Common myeloid progenitor, CD34-positive (primary cell): ENCODE results near the gene CYB561D2.

Source experiments
- CTCF ChIA-PET: fragments of 350-600 bp; sonication (Branson Sonifier 250); formaldehyde crosslinking; loops from one replicate; lab custom pipeline; 2021; ENCODE audit warnings: antibody characterized with exemption; lab: Charles Lee
- POLR2A ChIA-PET: fragments of 350-600 bp; sonication (Branson Sonifier 250); formaldehyde crosslinking; loops from one replicate; lab custom pipeline; 2021; ENCODE audit warnings: antibody characterized with exemption; lab: Charles Lee
- DNase-seq, 3 donors: peaks; one replicate each; pipeline versions ENCODE4 v3.0.0 to v3.0.0-alpha.2; 2013
- H3K27ac ChIP-seq, 2 experiments: 1 replicate in 1 of 2; 2 replicates in 1 of 2; pipeline ENCODE4 v1.7.0; 2013; ENCODE audit warnings: inconsistent platforms in 2 of 2, low read length in 2 of 2, mild to moderate bottlenecking in 2 of 2, low read depth in 1 of 2, moderate library complexity in 1 of 2; ENCODE audit not compliant: severe bottlenecking in 2 of 2, insufficient read depth in 1 of 2, poor library complexity in 1 of 2
- H3K27me3 ChIP-seq, 5 experiments: replicated peaks in 2 of 5; 1 replicate in 3 of 5; 2 replicates in 2 of 5; pipeline versions ENCODE4 v1.6.1 to v1.7.0; 2013; ENCODE audit warnings: low read length in 4 of 5, mild to moderate bottlenecking in 2 of 5, moderate library complexity in 2 of 5, inconsistent platforms in 1 of 5; ENCODE audit not compliant: insufficient read depth in 5 of 5, control insufficient read depth in 4 of 5
- H3K36me3 ChIP-seq, 4 experiments: 1 replicate in 2 of 4; 2 replicates in 2 of 4; pipeline versions ENCODE4 v1.6.1 to v1.7.0; 2013; ENCODE audit warnings: low read length in 3 of 4, control low read depth in 1 of 4, mild to moderate bottlenecking in 1 of 4; ENCODE audit not compliant: control insufficient read depth in 4 of 4, insufficient read depth in 4 of 4
- H3K4me1 ChIP-seq, 4 experiments: 1 replicate in 3 of 4; 2 replicates in 1 of 4; pipeline versions ENCODE4 v1.6.1 to v1.7.1; 2013; ENCODE audit warnings: low read length in 3 of 4, mild to moderate bottlenecking in 3 of 4, control low read depth in 1 of 4, inconsistent platforms in 1 of 4, moderate library complexity in 1 of 4; ENCODE audit not compliant: control insufficient read depth in 4 of 4, insufficient read depth in 4 of 4; ENCODE audit errors: control extremely low read depth in 1 of 4
- H3K4me3 ChIP-seq, 7 experiments: 1 replicate in 4 of 7; 2 replicates in 3 of 7; pipeline versions ENCODE4 v1.5.1 to v1.7.0; 2013; ENCODE audit warnings: mild to moderate bottlenecking in 7 of 7, low read length in 6 of 7, moderate library complexity in 6 of 7, inconsistent platforms in 2 of 7, low read depth in 2 of 7, control low read depth in 1 of 7; ENCODE audit not compliant: insufficient read depth in 4 of 7, control insufficient read depth in 1 of 7; ENCODE audit errors: extremely low read depth in 1 of 7
- H3K9me3 ChIP-seq, 5 experiments: 1 replicate in 4 of 5; 2 replicates in 1 of 5; pipeline versions ENCODE4 v1.6.1 to v1.7.1; 2013; ENCODE audit warnings: low read length in 4 of 5, mild to moderate bottlenecking in 2 of 5, inconsistent platforms in 1 of 5, low read depth in 1 of 5, moderate library complexity in 1 of 5; ENCODE audit not compliant: control insufficient read depth in 4 of 5, insufficient read depth in 2 of 5; ENCODE audit errors: control extremely low read depth in 1 of 5
- WGBS: methylation state at CpG from one replicate; pipeline ENCODE4 v1.1.5; 2013; ENCODE audit not compliant: insufficient coverage; 5-methylcytosine and 5-hydroxymethylcytosine counted together

The CYB561D2 gene

DNA sequence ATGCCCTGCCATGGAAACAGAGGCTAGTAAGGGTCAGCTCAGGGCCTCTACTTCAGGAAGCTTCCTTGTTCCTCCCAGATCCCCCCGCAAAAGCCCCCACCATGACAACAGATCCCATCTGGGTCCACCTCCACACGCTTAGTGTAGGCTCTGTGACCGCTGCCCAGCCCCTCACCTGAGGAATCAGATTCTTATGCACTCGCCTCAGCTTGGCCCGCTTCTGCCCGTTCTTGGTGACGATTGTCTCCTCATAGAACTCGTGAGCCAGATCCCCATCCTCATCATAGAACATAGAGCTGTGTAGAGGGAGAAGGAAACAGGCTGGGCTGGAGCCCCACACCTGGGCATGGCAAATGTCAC is 24.5 kb upstream of the CYB561D2 start:
- no peak for DNase-seq
- H3K9me3 ChIP-seq: no peaks in the 10 kb centered on the region
- no peaks in the 10 kb centered on the region for H3K27me3 ChIP-seq
- WGBS: 94% methylated on average over 3 of the region's 8 CpGs
- ChIA-PET POLR2A (no interaction called here), CTCF (interaction anchor here (0.9 to 4.2 kb wide), 5 partner anchors 8 to 66 kb away, joined by 3 to 16 read pairs (median 4); no protein-coding TSS in a partner anchor)
- H3K4me1 ChIP-seq: peaks cover 0 to 59% (median 42%) of the 10 kb centered on the region in 4 experiments
- no peak overlapping the region for H3K4me3 ChIP-seq
- H3K27ac ChIP-seq: peak overlapping the region in 1 of 2 experiments; percentile 0
- peaks cover 3 to 31% (median 28%) of the 10 kb centered on the region in 4 experiments for H3K36me3 ChIP-seq

DNA sequence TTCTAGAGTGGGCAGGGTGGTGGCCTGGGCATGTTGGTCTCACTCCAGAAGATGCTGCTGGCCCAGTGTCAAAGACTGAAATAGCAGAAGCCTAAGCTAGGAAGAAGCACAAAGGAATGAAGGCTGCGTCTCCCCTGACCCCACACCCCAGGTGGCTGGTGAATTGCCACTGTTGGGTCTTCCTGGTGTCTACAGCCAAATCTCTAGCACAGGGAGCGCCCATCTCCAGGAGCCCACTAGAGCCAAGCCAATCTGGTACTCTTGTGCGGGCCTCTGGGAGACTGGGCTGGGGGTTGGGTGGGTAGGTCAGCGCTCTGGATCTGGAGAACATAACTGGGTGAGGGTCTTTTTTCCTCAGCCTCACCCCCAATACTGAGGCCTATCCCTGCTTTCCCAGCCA is 23.5 kb upstream of the CYB561D2 start:
- Histone ChIP-seq H3K36me3 (peaks cover 5 to 41% (median 37%) of the 10 kb centered on the region in 4 experiments), H3K4me1 (peaks cover 0 to 49% (median 37%) of the 10 kb centered on the region in 4 experiments), H3K4me3 (peak overlapping the region in 6 of 7 experiments; percentile 67 to 94 (median 86)), H3K27ac (peak overlapping the region; percentile 67 to 87), H3K27me3 (no peaks in the 10 kb centered on the region), H3K9me3 (no peaks in the 10 kb centered on the region)
- ChIA-PET POLR2A (interaction anchor here (0.9 to 2.3 kb wide), 3 partner anchors 11 to 63 kb away, joined by 5 to 31 read pairs (median 7); partner anchors contain the start of gene HYAL1), CTCF (interaction anchor here (0.9 to 3.5 kb wide), 11 partner anchors 8 to 135 kb away, joined by 3 to 21 read pairs (median 5); partner anchors contain the start of genes GNAT1, HYAL1, HYAL3 and NAA80)
- DNase-seq: no peak
- 83% methylated on average over 1 of the region's 4 CpGs for WGBS

DNA sequence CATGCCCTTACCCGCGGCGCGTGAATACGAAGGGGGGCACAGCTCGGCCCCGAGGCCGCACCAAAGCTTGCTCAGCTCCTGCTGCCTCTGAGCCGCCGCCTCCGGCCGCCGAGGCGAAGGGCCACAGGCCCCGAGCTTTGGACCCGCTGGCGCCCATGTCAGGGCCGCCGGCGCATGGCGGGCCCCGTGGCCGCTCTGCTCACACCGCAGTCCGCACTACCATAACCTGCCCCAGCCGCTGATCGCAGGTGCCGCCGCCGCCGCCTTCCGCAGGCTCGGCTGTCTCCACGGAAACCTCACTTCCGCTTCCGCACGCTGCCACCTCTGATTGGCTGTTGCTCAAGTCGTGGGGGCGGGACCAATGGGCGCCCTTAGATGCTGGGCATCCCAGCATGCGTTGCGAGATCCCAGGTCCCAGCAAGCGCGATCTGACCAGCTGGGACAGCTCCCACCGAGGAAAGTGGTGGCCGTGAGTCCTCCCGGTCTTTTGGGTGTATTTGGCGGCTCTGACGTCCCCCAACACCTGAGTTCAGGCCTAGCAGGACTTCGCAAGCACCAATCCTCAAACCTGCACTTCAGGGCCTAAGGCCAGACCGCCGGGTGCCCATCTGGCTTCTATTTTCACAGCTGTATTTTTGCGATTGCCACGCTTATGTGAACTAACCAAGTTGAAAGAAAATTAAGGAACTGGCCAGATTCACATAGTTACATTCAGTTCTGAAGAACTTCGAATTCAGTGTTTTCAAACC is 22.5 kb upstream of the CYB561D2 start, which contains the start of gene TUSC2:
Gene TUSC2 (minus strand): TSS at position 281 of the 749 bp plus-strand sequence. CDS start 124 bp downstream, at position 157.
- CTCF ChIA-PET: interaction anchor here (1.0 to 3.5 kb wide), 13 partner anchors 9 to 136 kb away, joined by 3 to 21 read pairs (median 5); partner anchors contain the start of genes GNAT1, HYAL1, HYAL3 and NAA80
- peaks cover 0 to 40% (median 28%) of the 10 kb centered on the region in 4 experiments for H3K4me1 ChIP-seq
- H3K4me3 ChIP-seq: peak within 1 kb of the TSS; percentile 67 to 94 (median 84)
- H3K27me3 ChIP-seq: no peaks in the 10 kb centered on the region
- POLR2A ChIA-PET: interaction anchor here (0.6 to 2.3 kb wide), 7 partner anchors 10 to 1172 kb away, joined by 3 to 31 read pairs (median 5); partner anchors contain the start of genes HYAL1, HYAL3, NAA80 and RASSF1
- H3K9me3 ChIP-seq: no peaks in the 10 kb centered on the region
- peaks cover 5 to 47% (median 43%) of the 10 kb centered on the region in 4 experiments for H3K36me3 ChIP-seq
- 3% methylated on average over 49 of the region's 55 CpGs for WGBS
- peak; percentile 96 to 98 (median 97) for DNase-seq
- peak within 1 kb of the TSS; percentile 67 to 87 for H3K27ac ChIP-seq

DNA sequence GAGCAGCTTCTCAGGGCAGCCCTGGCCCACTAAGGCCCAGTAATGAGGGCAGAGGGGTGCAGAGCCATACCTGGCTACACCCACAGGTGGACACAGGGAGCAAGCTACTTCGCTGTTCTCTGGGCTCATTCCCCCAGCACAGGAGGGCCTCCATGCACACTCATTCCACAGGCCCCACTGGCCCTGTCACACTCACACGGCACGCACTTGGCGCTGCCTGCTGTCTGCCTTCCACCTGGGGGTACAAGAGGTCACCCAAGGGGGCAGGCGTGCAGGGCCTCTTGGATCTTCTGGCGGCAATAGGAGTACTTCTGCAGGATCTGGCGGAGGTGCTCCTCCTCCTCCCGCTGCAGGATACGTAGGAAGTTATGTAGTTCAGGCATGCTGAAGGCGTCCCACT is 20.3 kb upstream of the CYB561D2 start:
- POLR2A ChIA-PET: no interaction called here
- H3K4me1 ChIP-seq: peaks cover 0 to 39% (median 31%) of the 10 kb centered on the region in 4 experiments
- no peaks in the 10 kb centered on the region for H3K27me3 ChIP-seq
- no peak overlapping the region for H3K27ac ChIP-seq
- H3K4me3 ChIP-seq: no peak overlapping the region
- H3K36me3 ChIP-seq: peaks cover 5 to 59% (median 52%) of the 10 kb centered on the region in 4 experiments
- CTCF ChIA-PET: interaction anchor here (1.3 to 3.5 kb wide), 4 partner anchors 7 to 52 kb away, joined by 3 to 21 read pairs (median 4); partner anchors contain the start of gene RASSF1
- no peak for DNase-seq
- no peaks in the 10 kb centered on the region for H3K9me3 ChIP-seq
- WGBS: 97% methylated on average over 10 of the region's 10 CpGs

DNA sequence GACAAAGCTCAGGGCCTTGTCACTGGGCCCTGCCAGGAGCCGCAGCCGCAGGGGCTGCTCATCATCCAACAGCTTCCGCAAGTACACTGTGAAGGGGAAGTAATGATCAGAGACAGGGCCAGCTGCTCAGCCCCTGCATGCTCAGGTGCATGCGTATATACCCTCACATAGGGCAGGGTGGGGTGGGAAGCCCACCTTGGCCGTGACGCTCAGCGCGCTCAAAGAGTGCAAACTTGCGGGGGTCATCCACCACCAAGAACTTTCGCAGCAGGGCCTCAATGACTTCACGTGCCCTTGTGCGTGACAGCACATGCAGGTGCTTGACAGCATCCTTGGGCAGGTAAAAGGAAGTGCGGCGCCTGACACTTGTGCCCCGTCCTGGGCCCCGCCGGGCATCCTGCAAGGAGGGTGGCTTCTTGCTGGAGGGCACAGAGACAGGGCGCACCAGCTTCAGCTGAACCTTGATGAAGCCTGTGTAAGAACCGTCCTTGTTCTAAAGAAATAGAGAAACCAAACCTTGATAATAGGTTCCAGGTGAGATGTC is 19.2 kb upstream of the CYB561D2 start:
- Histone ChIP-seq H3K27me3 (no peaks in the 10 kb centered on the region), H3K4me1 (peaks cover 4 to 42% (median 38%) of the 10 kb centered on the region in 4 experiments), H3K9me3 (no peaks in the 10 kb centered on the region), H3K36me3 (peaks cover 5 to 60% (median 51%) of the 10 kb centered on the region in 4 experiments), H3K4me3 (no peak overlapping the region), H3K27ac (no peak overlapping the region)
- ChIA-PET POLR2A (no interaction called here), CTCF (interaction anchor here (1.2 to 1.5 kb wide), 3 partner anchors 13 to 85 kb away, joined by 3 read pairs; no protein-coding TSS in a partner anchor)
- no peak for DNase-seq
- 97% methylated on average over 19 of the region's 19 CpGs for WGBS

DNA sequence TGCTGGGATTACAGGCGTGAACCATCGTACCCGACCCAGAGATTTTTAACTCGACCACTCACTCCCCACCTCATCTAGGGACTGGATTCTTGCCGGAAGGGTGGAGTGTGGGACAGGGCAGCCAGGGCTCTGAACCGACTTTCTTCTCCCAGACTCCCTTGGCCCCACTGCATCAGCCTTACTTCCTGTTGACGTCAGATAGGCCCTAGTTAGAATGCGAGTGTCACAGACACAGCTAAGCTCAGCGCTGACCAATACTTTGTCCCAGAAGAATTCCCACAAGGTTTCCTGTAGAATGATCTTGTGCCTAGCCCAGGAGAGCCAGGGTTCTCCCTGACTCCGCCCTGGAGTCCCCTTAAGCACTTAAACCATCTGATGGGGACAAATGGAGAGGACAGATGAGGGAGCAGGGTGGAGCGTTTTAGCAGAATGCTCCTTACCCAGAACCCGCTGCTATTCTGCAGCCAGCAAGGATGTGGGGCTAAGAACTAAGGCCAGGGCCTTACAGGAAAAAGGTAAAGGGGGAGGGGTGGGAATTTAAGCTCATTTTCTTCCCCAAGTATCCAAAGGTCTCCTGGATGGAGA is 16.8 kb upstream of the CYB561D2 start:
- Histone ChIP-seq H3K27me3 (no peaks in the 10 kb centered on the region), H3K27ac (peak overlapping the region; percentile 36 to 97), H3K4me3 (no peak overlapping the region), H3K36me3 (peaks cover 5 to 64% (median 52%) of the 10 kb centered on the region in 4 experiments), H3K9me3 (no peaks in the 10 kb centered on the region), H3K4me1 (peaks cover 5 to 45% (median 42%) of the 10 kb centered on the region in 4 experiments)
- DNase-seq: no peak
- POLR2A ChIA-PET: no interaction called here
- 90% methylated on average over 11 of the region's 12 CpGs for WGBS
- CTCF ChIA-PET: interaction anchor here (0.9 to 1.8 kb wide), 4 partner anchors 9 to 35 kb away, joined by 3 to 16 read pairs (median 4); partner anchors contain the start of gene HYAL2
